HepG2 (cell line): Measurements from ENCODE around the gene CEBPG. TPM values are rescaled to one million over a fixed set of nuclear protein-coding genes. Genes with fewer than 3 reads are reported as not detected.

ENCODE experiments used
- ATAC-seq: fragments of 200-7000 bp; cut with Tn5 transposase; 3 replicates; pipeline ENCODE4 v1.9.1; 2020; ENCODE audit warnings: mild to moderate bottlenecking, moderate library complexity
- BruUV-seq: library from RNA; stranded (reverse); fragments of 400-500 nt; replicated peaks from 2 replicates; lab custom pipeline; 2021; lab: Mats Ljungman, UMichigan
- CTCF ChIA-PET: fragments of 300-600 bp; formaldehyde crosslinking; extraction: SDS; loops from one replicate; lab custom pipeline; 2021; ENCODE audit warnings: low total read pairs, inconsistent platforms, low intra/inter-chr PET ratio; lab: Yijun Ruan, JAX
- POLR2A ChIA-PET: fragments of 350-600 bp; sonication (Branson Sonifier 250); formaldehyde crosslinking; loops from one replicate; lab custom pipeline; 2020; ENCODE audit warnings: antibody characterized with exemption, inconsistent platforms; lab: Yijun Ruan, JAX
- DNase-seq: peaks from one replicate; pipeline ENCODE4 v3.0.0-alpha.2; 2015; ENCODE audit warnings: low spot score
- FAIRE-seq: peaks from 3 replicates; lab custom pipeline; 2011; peaks lifted over from hg19 to GRCh38; lab: Jason Lieb, UNC
- H2AFZ ChIP-seq: one replicate; pipeline ENCODE4 v1.6.1; 2011; ENCODE audit warnings: low read length, inconsistent platforms
- H3K27ac ChIP-seq: fragments of 300-600 bp; 3 replicates; pipeline ENCODE4 v1.8.0; 2011; ENCODE audit warnings: mixed run types, mild to moderate bottlenecking, mixed read lengths, low read length, inconsistent platforms; ENCODE audit not compliant: insufficient read depth; ENCODE audit errors: extremely low read length
- H3K27me3 ChIP-seq, 2 experiments: fragments of 200-600 bp in 1 of 2; 2 replicates in 1 of 2; 3 replicates in 1 of 2; pipeline versions ENCODE4 v1.6.0 to v1.8.0; 2011; ENCODE audit warnings: low read length in 2 of 2, mild to moderate bottlenecking in 2 of 2, moderate library complexity in 2 of 2, inconsistent platforms in 1 of 2; ENCODE audit not compliant: insufficient read depth in 2 of 2, control insufficient read depth in 1 of 2
- H3K36me3 ChIP-seq, 2 experiments: fragments of 200-600 bp in 1 of 2; replicated peaks in 1 of 2; 2 replicates in 1 of 2; 3 replicates in 1 of 2; pipeline versions ENCODE4 v1.5.1 to v1.8.0; 2011; ENCODE audit warnings: low read length in 2 of 2, inconsistent platforms in 1 of 2; ENCODE audit not compliant: insufficient read depth in 2 of 2, control insufficient read depth in 1 of 2
- H3K4me1 ChIP-seq: 2 replicates; pipeline ENCODE4 v1.5.1; 2012; ENCODE audit warnings: low read length, inconsistent platforms; ENCODE audit not compliant: insufficient read depth
- H3K4me2 ChIP-seq: 2 replicates; pipeline ENCODE4 v1.6.0; 2011; ENCODE audit warnings: low read depth, low read length, inconsistent platforms
- H3K4me3 ChIP-seq, 3 experiments: fragments of 200-600 bp in 1 of 3; sonication (generic), shearing (Covaris generic) in 1 of 3; replicated peaks in 1 of 3; 2 replicates each; pipeline ENCODE4 v1.5.1; 2011 to 2016; ENCODE audit warnings: low read length in 3 of 3, inconsistent platforms in 2 of 3, low read depth in 2 of 3, mild to moderate bottlenecking in 2 of 3, control low read depth in 1 of 3, mixed read lengths in 1 of 3; ENCODE audit not compliant: insufficient read depth in 1 of 3
- H3K79me2 ChIP-seq: one replicate; pipeline ENCODE4 v1.6.1; 2011; ENCODE audit warnings: low read length, inconsistent platforms; ENCODE audit not compliant: insufficient read depth
- H3K9ac ChIP-seq: 2 replicates; pipeline ENCODE4 v1.6.0; 2011; ENCODE audit warnings: mild to moderate bottlenecking, low read depth, low read length, inconsistent platforms; ENCODE audit not compliant: insufficient read depth
- H3K9me3 ChIP-seq: 2 replicates; pipeline ENCODE4 v1.5.1; 2012; ENCODE audit warnings: mild to moderate bottlenecking, low read length
- H4K20me1 ChIP-seq: 2 replicates; pipeline ENCODE4 v1.6.0; 2011; ENCODE audit warnings: inconsistent platforms, mild to moderate bottlenecking, low read length, moderate library complexity; ENCODE audit not compliant: insufficient read depth
- KLF6 ChIP-seq: IDR thresholded peaks from 2 replicates; pipeline ENCODE4 v1.8.0; 2016; ENCODE audit warnings: missing biosample characterization, missing genetic modification reagents
- NCOA1 ChIP-seq: sonication (generic); formaldehyde crosslinking; IDR thresholded peaks from 2 replicates; pipeline ENCODE4 v1.9.0; 2021; ENCODE audit warnings: missing genetic modification reagents
- TCF12 ChIP-seq, 2 experiments: fragments of 450-650 bp in 1 of 2; sonication (generic) in 1 of 2; formaldehyde crosslinking in 1 of 2; IDR thresholded peaks; 2 replicates each; pipeline versions ENCODE4 v1.6.1 to v1.8.0; 2017 to 2022; ENCODE audit warnings: antibody characterized with exemption in 1 of 2, mild to moderate bottlenecking in 1 of 2, missing genetic modification reagents in 1 of 2, moderate library complexity in 1 of 2
- ZC3H13 ChIP-seq: sonication (generic); formaldehyde crosslinking; IDR thresholded peaks from 2 replicates; pipeline ENCODE4 v1.8.1; 2023; ENCODE audit warnings: mild to moderate bottlenecking, missing genetic modification reagents, moderate library complexity
- ZNF598 ChIP-seq: sonication (generic); formaldehyde crosslinking; IDR thresholded peaks from 2 replicates; pipeline ENCODE4 v1.5.1; 2020; ENCODE audit warnings: mild to moderate bottlenecking, missing genetic modification reagents, borderline replicate concordance
- WGBS: methylation state at CpG from one replicate; pipeline ENCODE4 v1.1.6; 2017; ENCODE audit warnings: low lambda C conversion rate; 5-methylcytosine and 5-hydroxymethylcytosine counted together
- in situ Hi-C: cut with HindIII; loops from 2 replicates; pipeline ENCODE4 v1.10.0; 2017; ENCODE audit warnings: low pct_unique_long_range_greater_than_20kb; ENCODE audit not compliant: extremely low pct_ligation_motif_present
- intact Hi-C: fragments of 100-400 bp; cut with micrococcal nuclease; formaldehyde crosslinking; loops from one replicate; pipeline ENCODE4 v1.10.0; 2022; ENCODE audit not compliant: unreplicated experiment
- polyA plus RNA-seq, 8 experiments: library from polyadenylated mRNA; depleted of rRNA in 3 of 8; stranded (reverse) in 7 of 8; unstranded in 1 of 8; fragments of >200 nt; fragmentation: Illumina TruSeq in 4 of 8; extraction: Trizol in 4 of 8; gene quantifications; 2 replicates each; pipeline versions ENCODE4 v1.2.1 to v1.2.3, GENCODE V29; 2011 to 2016; ENCODE audit warnings: low read depth in 4 of 8, missing spikeins in 1 of 8, mixed read lengths in 1 of 8; ENCODE audit not compliant: insufficient read depth in 1 of 8
- total RNA-seq, 5 experiments: library from RNA; depleted of rRNA; stranded (reverse); fragments of >200 nt; fragmentation: Illumina TruSeq; extraction: Trizol; gene quantifications; 2 replicates each; pipeline ENCODE4 v1.2.3, GENCODE V29; 2016; ENCODE audit warnings: low read depth in 1 of 5
- TF ChIP-seq, protein P1 (sequence below): sonication (generic); formaldehyde crosslinking; IDR thresholded peaks from 2 replicates; pipeline ENCODE4 v1.5.0; 2020; ENCODE audit warnings: mild to moderate bottlenecking, missing genetic modification reagents

The CEBPG gene
- total and polyA plus RNA-seq, 2 of the 13 experiments (the other 11 are each of a cell fraction or from before 2014, with no cell fraction given): 25.7 to 34.3 TPM

DNA sequence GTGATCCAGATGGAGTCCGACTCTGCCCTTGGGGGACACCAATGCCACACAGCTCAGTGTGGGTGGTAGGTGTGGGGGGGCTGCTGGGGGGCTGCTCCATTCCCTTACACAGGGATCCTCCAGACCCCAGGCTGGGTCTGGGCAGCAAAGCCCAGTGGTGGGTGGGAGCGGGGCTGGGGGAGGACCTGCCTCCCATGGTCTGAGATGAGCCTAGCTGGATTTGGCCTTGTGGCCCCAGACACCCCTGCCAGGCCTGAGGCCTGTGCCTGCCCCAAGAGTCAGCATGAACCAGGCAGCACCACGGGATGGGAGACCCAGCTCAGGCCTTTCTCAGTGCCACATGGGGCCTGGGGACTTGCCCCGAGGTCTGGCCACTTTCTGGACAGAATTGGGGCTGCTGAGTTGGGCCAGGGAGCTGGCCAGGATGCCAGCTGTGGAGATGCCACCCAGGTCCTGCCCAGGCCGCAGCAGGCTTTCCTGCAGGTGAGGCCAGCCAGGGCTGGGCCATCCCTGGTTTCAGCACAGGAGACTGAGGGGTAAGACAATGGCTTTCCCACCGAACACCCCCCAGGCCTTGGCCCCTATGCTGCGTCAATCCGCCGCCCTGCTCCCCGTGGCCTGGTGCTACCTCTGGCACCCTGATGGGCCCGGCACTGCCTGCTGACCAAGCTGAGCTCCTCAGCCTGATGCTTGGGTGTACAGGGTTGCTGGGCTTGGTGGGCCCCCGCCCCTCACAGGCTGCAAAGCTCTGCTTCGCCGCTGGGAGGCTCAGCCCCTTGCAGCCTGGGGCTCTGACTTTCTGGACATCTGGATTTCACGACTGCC is 24.2 kb downstream of the CEBPG start (continued):
- TF ChIP-seq TCF12 (IDR thresholded peaks at IDR 0.05): no peak
- TF ChIP-seq TCF12 (CRISPR knock-in tag; IDR thresholded peaks at IDR 0.05): 0 out of 2 replicates have a peak, but pooled peaks have one; percentile 29
- 0 out of 2 replicates have a peak, but pooled peaks have one; percentile 24 for TF ChIP-seq KLF6
- peak; percentile 71; the same call in 1 of the 2 replicates for TF ChIP-seq NCOA1
- no peak for TF ChIP-seq ZNF598 (CRISPR knock-in tag)

DNA sequence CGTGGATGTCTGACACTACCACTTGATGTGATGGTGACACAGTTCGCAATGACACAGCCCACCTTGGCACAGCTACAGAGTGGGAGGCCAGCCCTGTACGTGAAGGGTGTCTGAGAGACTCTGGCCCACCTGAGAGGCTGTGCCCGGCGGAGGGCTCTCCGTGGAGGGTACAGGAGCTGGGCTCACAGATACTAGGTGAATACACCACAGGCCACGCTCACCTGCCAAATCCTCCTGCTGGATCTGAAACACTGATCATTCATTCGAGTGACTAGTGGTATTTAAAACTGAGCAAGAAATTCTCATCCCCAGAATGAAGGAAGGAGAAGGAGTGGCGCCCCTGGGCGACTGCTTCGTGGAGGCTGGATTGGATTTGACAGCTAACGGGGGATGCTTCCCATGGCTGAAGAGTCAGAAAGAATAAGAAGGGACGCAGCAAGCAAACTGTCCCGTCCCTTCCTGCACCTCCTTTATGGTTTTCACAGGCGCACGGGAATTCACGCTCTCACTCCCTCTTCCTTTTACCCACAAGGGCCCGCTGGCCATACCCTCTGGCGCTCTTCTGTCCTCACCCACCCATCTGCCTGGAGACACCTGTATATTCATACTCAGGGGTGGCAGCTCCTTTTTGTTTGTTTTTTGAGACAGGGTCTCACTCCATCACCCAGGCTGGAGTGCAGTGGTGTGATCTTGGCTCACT is 25.0 kb downstream of the CEBPG start:
- no TSS peak for BruUV-seq
- FAIRE-seq: no peak
- no peak for DNase-seq
- Histone ChIP-seq H3K36me3 (no peaks in the 10 kb centered on the region), H3K4me1 (peaks cover 100% of the 10 kb centered on the region), H3K9me3 (no peaks in the 10 kb centered on the region), H2AFZ (no peak overlapping the region)
- in situ Hi-C loops: no loop called here
- ChIA-PET CTCF (interaction anchor here (1.2 kb wide), 1 partner anchor 163 kb away, joined by 3 read pairs; no protein-coding TSS in a partner anchor), POLR2A (interaction anchor here (0.6 to 3.4 kb wide), 10 partner anchors 8 to 149 kb away, joined by 3 to 23 read pairs (median 6); partner anchors contain the start of genes CEBPA and CEBPG)
- TF ChIP-seq ZC3H13: 0 out of 2 replicates have a peak, but pooled peaks have one; percentile 15
- TF ChIP-seq, protein P1, sequence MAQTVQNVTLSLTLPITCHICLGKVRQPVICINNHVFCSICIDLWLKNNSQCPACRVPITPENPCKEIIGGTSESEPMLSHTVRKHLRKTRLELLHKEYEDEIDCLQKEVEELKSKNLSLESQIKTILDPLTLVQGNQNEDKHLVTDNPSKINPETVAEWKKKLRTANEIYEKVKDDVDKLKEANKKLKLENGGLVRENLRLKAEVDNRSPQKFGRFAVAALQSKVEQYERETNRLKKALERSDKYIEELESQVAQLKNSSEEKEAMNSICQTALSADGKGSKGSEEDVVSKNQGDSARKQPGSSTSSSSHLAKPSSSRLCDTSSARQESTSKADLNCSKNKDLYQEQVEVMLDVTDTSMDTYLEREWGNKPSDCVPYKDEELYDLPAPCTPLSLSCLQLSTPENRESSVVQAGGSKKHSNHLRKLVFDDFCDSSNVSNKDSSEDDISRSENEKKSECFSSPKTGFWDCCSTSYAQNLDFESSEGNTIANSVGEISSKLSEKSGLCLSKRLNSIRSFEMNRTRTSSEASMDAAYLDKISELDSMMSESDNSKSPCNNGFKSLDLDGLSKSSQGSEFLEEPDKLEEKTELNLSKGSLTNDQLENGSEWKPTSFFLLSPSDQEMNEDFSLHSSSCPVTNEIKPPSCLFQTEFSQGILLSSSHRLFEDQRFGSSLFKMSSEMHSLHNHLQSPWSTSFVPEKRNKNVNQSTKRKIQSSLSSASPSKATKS: no peak
- TF ChIP-seq, all 625 proteins: peak for 1
- no peak overlapping the region; the same call in 1 of the 2 replicates for H3K4me2 ChIP-seq
- ATAC-seq: no peak
- H3K9ac ChIP-seq: no peak overlapping the region
- H4K20me1 ChIP-seq: no peaks in the 10 kb centered on the region
- H3K4me3 ChIP-seq: no peak overlapping the region
- H3K79me2 ChIP-seq: no peaks in the 10 kb centered on the region
- 88% methylated on average over 17 of the region's 19 CpGs for WGBS
- H3K27ac ChIP-seq: peak overlapping the region; percentile 94
- no peaks in the 10 kb centered on the region for H3K27me3 ChIP-seq
- intact Hi-C loops: no loop called here
